ENCODE data around the gene MFSD11.
"Not testable (repeated sequence)": the region's sequence is repeated elsewhere in the genome, so short reads cannot be mapped to it uniquely, and the experiment has no call there.

The MFSD11 gene

DNA sequence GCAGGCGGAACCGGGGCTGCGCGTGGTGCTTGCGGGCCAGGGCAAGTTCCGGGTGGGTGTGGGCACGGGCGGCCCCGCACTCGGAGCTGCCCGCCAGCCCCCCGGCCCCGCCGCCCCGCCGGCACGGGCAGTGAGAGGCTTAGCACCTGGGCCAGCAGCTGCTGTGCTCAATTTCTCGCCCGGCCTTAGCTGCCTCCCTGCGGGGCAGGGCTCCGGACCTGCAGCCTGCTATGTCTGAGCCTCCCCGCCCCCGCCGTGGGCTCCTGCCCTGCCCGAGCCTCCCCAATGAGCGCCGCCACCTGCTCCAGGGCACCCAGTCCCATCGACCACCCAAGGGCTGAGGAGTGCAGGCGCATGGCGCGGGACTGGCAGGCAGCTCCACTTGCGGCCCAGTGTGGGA lies 68.2 kb downstream of the MFSD11 start:
- not testable (repeated sequence) for DNase-seq

DNA sequence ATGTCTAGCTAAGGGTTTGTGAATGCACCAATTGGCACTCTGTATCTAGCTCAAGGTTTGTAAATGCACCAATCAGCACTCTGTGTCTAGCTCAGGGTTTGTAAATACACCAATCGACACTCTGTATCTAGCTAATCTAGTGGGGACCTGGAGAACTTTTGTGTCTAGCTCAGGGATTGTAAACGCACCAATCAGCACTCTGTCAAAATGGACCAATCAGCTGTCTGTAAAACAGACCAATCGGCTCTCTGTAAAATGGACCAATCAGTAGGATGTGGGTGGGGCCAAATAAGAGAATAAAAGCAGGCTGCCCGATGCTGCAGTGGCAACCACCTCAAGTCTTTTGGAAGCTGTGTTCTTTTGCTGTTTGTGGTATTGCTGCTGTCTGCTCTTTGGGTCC lies 68.8 kb downstream of the MFSD11 start:
- DNase-seq, result not testable (repeated sequence)

DNA sequence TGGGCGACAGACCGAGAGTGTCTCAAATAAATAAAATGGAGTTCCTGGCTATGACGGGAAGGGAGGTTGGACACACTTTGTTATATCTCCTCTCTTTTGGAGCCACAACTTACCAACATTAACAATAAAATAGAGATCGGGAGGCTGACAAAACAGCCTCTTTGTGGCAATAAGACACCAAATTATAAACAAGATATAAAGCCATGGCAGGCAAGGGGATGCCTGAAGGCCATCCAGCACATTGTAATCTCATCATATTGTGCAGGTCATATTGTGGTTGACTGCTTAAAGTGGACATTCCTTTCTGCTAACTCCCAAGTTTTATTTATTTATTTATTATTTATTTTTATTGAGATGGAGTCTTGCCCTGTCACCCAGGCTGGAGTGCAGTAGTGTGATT lies 70.4 kb downstream of the MFSD11 start:
- DNase-seq, result no peak

DNA sequence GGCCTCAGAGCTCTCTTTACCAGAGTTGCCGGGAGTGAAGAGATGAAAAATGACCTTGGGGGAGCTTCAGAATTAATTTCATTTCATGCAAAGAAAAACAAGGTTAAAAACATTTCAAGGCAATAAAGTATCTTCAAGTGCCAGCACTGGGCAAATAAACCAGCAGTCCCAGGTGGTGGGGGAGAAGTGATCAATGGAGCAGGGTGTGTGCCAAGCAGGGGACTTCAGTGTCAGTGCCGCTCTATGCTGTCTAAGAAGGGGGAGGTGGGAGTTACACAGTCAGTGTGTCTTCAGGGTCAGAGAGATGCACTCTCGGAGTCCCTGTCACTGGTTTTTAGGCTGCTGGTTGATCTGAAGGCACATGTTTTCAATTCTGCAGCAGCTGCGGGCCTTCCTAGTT lies 73.0 kb downstream of the MFSD11 start:
- DNase-seq, result no peak

DNA sequence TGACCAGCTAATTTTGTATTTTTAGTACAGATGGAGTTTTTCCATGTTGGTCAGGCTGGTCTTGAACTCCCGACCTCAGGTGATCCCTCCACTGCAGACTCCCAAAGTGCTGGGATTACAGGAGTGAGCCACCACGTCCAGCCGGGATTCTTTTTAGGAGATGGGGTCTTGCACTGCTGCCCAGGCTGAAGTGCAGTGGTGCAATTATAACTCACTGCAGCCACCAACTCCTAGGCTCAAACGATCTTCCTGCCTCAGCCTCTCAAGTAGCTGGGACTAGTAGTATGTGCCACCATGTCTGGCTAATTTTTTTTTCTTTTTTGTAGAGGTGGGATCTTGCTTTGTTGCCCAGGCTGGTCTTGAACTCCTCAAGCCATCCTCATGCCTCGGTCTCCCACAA lies 73.9 kb downstream of the MFSD11 start:
- no peak for DNase-seq

DNA sequence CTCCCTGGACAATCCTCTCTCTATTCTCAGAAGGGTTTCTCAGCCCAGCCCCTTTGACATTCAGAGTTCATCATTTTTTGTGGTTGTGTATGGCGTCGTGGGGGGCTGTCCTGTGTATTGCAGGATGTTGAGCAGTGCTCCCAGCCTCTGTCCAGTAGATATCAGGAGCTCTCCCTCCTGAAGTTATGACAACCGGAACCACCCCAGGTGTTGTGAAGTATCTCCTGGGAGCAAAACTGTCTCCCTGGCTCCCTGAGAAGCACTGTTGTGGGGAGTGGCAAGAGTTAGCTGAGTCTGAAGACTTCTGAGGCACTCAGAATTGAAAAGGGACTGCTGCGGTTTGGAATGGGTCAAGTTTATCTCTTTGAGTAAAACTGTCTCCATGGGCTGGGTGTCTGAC lies 74.3 kb downstream of the MFSD11 start:
- DNase-seq, result no peak

DNA sequence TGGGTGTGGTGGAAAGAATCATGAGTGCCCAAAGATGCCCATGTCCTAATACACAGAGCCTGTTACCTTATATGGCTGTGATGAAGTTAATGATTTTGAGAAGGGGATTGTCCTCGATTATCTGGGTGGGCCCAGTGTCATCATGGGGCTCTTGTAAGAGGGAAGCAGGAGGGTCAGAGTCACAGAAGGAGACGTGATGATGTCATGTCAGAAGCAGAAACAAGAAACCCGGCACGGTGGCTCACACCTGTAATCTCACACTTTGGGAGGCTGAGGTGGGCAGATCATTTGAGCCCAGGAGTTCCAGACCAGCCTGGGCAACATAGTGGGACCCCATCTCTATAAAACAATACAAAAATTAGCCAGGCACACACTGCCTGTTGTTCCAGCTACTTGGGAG lies 75.0 kb downstream of the MFSD11 start:
- DNase-seq, result no peak

DNA sequence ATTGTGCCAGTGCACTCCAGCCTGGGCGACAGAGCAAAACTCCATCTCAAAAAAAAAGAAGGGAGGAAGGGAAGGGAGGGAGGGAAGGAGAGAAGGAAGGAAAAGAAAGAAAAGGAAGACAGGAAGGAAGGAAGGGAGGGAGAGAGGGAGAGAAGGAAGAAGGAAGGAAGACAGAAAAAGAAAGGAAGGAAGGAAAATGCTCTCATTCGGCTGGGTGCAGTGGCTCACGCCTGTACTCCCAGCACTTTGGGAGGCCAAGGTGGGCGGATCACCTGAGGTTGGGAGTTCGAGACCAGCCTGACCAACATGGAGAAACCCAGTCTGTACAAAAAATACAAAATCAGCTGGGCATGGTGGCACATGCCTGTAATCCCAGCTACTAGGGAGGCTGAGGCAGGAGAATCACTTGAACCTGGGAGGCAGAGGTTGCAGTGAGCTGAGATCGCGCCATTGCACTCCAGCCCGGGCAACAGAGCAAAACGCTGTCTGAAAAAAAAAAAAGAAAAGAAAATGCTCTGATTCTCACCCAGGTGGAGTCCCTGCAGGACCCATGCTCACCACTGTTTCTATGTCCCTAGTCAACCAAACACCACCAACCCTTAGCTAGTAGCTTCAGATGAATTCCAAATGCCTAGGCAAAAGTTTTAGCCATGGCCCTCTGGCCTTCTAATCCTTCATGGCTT lies 78.1 kb downstream of the MFSD11 start:
- not testable (repeated sequence) for DNase-seq

DNA sequence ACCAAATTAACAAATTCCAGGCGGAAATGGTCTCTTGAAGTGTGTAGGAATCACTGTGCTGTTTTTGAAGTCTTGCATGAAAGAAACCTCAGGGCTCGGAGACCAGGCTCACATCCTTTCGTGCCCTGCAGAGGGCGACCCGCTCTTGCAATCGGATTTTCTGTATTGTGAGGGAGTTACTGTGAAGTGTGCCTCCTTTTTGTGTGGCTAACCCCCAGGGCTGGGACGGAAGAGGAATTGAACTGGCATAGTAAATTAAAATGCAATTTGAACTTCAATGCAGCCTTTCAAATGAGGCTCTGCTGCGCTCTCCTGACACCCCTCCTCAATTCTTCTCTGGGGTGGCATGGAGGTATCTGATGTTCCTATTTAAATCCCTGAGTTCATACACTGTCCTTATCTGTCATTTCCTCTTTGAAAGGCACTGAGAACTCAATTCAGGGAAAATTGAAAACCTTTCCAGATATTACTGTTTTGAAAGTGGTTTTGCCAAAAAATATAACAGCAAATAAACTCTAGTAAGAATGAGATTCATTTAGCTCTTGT lies 78.7 kb downstream of the MFSD11 start:
- peak; percentile 63 for DNase-seq

DNA sequence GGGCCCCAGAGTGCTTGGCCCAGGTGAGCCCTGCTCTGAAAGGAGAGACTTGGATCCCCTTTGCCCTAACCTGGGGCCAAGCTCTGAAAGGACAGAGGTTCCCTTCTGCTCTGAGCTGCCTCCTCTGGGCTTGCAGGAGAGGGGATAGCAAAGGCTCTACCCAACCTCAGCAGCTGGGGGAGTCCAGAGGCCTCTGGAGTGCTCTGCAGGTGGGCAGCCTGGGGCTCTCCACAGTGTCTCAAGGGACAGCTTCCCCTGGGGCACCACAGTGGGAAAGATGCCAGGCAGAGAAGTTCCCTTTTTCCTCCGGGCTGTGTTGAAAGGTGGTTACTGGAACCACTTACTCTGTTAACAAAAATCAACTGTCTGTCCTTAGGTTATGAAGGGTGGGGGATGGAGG lies 82.1 kb downstream of the MFSD11 start:
- DNase-seq, result no peak

DNA sequence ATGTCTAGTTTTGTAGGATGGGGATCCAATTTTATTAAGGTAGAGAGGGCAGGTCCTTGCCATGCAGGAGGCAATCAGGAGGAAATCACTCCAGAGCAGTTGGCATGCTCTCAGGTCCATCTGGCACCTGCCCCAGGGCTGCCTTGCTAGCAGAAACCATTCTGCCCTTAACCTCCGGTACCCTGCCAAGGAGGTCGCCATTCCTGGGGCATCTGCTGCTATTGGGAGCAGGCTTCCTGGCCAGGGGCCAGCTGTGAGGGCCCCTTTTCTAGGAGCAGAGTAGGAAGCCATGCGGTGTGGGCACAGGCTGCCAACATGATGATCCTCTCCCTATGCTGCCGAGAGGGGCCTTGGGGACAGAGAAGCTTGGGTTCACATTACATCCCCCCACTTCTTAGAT lies 82.6 kb downstream of the MFSD11 start:
- no peak for DNase-seq

DNA sequence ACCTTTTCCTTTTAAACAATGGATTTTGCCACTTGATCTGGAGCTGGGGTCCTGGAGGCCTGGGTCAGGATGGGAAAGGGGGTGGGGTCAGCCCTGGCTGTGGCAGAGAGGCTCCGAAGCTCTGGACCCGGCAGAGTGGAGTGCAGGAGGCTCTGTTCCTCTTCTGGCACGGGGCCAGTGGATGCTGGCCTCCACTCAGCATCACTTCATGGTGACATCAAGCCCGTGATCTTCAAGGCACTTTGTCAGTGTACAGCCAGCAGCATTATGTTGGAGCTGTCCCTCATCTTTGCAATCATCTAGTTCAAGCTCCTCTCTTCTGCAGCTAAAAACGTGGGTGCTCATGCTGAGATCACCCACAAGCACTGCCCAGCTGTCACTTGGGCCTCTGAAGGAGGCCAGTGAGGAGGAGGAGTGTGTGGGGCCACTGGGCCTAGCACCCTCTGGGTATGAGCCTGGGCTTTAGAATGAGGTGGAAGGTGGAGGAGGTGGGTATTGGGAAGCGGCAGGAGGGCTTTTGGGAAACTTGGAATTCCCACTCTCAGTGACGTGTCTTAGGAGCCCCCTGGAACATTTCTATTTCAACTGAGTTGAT lies 84.4 kb downstream of the MFSD11 start:
- DNase-seq, result no peak

DNA sequence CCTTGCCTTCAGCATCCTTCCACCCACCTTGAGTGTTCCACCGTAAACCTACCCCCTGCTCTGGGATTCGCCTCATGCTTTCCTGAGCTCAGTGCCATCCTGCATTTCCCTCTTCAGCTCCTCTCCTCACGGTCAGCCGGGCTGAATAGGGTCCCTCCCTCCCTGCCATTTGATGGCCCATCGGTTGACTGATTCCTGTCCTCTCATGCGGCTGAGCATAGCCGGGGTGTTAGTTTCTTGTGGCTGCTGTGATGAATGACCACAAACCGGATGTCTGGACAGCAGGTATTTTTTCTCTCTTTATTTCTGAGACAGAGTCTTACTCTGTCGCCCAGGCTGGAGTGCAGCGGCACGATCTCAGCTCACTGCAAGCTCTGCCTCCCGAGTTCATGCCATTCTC lies 86.2 kb downstream of the MFSD11 start:
- DNase-seq, result no peak

DNA sequence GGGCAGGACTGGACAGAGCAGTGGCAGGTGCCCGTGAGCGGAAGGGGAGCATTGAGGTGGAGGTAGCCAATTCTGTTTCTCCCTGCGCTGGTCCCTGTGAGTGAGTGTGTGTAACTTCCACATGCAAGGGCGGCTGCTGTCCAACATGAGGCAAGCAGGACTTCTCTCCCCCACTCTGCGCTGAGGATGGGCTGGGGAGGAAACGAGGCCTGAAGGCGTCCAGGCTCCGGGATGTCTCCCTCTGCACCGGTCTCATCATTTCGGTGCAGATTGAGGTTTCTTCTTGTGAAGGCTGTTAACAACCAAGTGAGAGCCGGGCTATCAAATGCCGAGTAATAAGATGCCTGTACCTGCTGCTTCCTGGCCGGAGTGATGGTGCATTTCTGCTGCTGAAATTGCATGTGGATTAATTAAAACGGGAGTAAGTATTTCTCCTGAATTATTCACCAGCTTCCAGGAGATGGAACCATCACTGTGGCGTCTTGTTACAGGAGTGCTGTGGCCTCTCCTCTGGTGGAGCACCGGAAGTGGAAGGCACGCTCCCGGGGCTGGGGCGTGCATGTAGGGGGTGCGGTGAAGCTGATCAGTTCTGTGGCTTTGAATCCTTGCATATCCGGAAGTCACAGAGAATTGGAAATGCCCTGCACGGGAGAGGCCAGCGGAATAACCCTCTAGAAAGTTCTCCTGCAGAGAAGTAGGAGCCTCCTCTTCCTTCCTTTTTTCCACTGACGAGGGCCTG lies 88.6 kb downstream of the MFSD11 start:
- no peak for DNase-seq

DNA sequence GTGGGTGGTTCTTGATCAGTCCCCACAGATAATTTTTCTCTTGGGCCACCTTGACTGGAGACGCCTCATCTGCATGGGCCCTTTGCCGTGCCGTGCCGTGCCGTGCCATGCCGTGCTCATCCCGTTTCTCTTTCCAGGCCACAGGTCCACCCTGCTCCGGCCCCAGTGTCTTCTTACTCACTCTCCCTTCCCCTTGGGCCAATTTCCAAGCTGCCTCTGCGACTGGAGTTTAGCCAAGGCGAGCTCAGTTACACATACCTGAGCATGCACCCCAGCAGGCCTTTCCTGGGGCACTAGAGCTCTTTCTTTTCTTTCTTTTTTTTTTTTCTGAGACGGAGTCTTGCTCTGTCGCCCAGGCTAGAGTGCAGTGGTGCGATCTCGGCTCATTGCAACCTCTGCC lies 89.8 kb downstream of the MFSD11 start:
- DNase-seq, result no peak
